ENCODE measurements around the gene CPA1. TPM values are rescaled to one million over a fixed set of nuclear protein-coding genes. Genes with fewer than 3 reads are reported as not detected.

The CPA1 gene
- total and polyA plus RNA-seq, 9 of the 15 experiments (the other 6 are each of a cell fraction or from before 2014, with no cell fraction given), result 6.5 TPM; not detected in 8

GRCh38 chr7:130398526-130399090, 18.3 kb downstream of the CPA1 start:
- DNase-seq (ENCODE audit: extremely low read depth in 1 of 4, low spot score in 3 of 4), result no peak
- in situ Hi-C loops (cut with MboI) (no loop called here), intact Hi-C loops (cut with micrococcal nuclease) (loop anchor here (2.0 kb wide), 1 partner anchor 76 kb away; no protein-coding TSS in a partner anchor)
- no peaks in the 10 kb centered on the region for H3K9me1 ChIP-seq (ENCODE audit: control insufficient read depth, insufficient read depth, low read length)
- CTCF ChIA-PET (ENCODE audit: low intra/inter-chr PET ratio), result no interaction called here
- no peak overlapping the region for H3K4me2 ChIP-seq (ENCODE audit: insufficient read depth, low read length)
- no peak for TF ChIP-seq ZNF274 (IDR thresholded peaks at IDR 0.05; ENCODE audit: borderline replicate concordance, low read depth, low read length)
- TF ChIP-seq TAF1 (IDR thresholded peaks at IDR 0.05; ENCODE audit: control insufficient read depth, extremely low read depth, insufficient read depth, low read length, severe bottlenecking), result no peak
- 0 out of 2 replicates have a peak, but pooled peaks have one; percentile 8 for TF ChIP-seq SPI1 (IDR thresholded peaks at IDR 0.05; ENCODE audit: borderline replicate concordance, low read depth, low read length)
- TF ChIP-seq ARNT (IDR thresholded peaks at IDR 0.05), result no peak
- no peak for TF ChIP-seq SIN3A (IDR thresholded peaks at IDR 0.05; ENCODE audit: borderline replicate concordance in 2 of 2, control insufficient read depth in 1 of 2, low read depth in 2 of 2, low read length in 2 of 2)
- no peak for TF ChIP-seq PHF20 (IDR thresholded peaks at IDR 0.05; ENCODE audit: partially characterized antibody)
- TF ChIP-seq NCOA2 (IDR thresholded peaks at IDR 0.05; ENCODE audit: partially characterized antibody in 2 of 2), result no peak
- no peaks in the 10 kb centered on the region for H3K79me2 ChIP-seq (ENCODE audit: control insufficient read depth, insufficient read depth, low read length)
- no peaks in the 10 kb centered on the region; a peak in 1 of 5 replicates for H3K4me1 ChIP-seq (replicated peaks in 1 of 2; ENCODE audit: control insufficient read depth in 2 of 2, insufficient read depth in 2 of 2, low read length in 2 of 2)
- WGBS (ENCODE audit: insufficient coverage, low coverage, missing lambda C conversion rate), result 24% methylated on average over 8 of the region's 8 CpGs
- no peaks in the 10 kb centered on the region for H3K9me3 ChIP-seq (replicated peaks; ENCODE audit: control insufficient read depth, insufficient read depth, low read depth, low read length)
- FAIRE-seq, result no peak
- peak; percentile 15; the same call in 2 of the 3 replicates for ATAC-seq
- H3K27ac ChIP-seq (ENCODE audit: extremely low read depth, low read depth, low read length), result no peak overlapping the region
- BruUV-seq (replicated peaks), result no TSS peak
- POLR2A ChIA-PET, result interaction anchor here (0.6 kb wide), 1 partner anchor 17 kb away, joined by 3 read pairs; no protein-coding TSS in a partner anchor
- H3K4me3 ChIP-seq, result no peak overlapping the region
- no peaks in the 10 kb centered on the region for H3K36me3 ChIP-seq (ENCODE audit: control insufficient read depth, insufficient read depth, low read length)
- H3K27me3 ChIP-seq (ENCODE audit: control insufficient read depth in 2 of 2, insufficient read depth in 2 of 2, low read length in 2 of 2), result peaks cover 3 to 21% of the 10 kb centered on the region in 2 experiments; a peak in 2 of 5 replicates
- no peaks in the 10 kb centered on the region for H4K20me1 ChIP-seq (replicated peaks; ENCODE audit: control insufficient read depth, insufficient read depth, low read length)
- H2AFZ ChIP-seq (ENCODE audit: low read depth, low read length), result no peak overlapping the region
- H3K9ac ChIP-seq (ENCODE audit: insufficient read depth in 1 of 2, low read depth in 2 of 2, low read length in 2 of 2), result no peak overlapping the region

Measured in K562 (cell line).